MM.1S (cell line): Measurements from ENCODE around the gene GTF2F2.

Experiments used
- DNase-seq: peaks from one replicate; pipeline ENCODE4 v3.0.0-alpha.2; 2015
- H2AFZ ChIP-seq: fragments of 300-600 bp; sonication (generic); 2 replicates; pipeline ENCODE4 v1.6.0; 2016; ENCODE audit warnings: antibody characterized with exemption, low read length
- H3F3A ChIP-seq: fragments of 300-600 bp; sonication (generic); 2 replicates; pipeline ENCODE4 v1.6.1; 2016; ENCODE audit warnings: mild to moderate bottlenecking, antibody characterized with exemption, low read length, moderate library complexity, mixed read lengths; ENCODE audit not compliant: insufficient read depth
- H3K27ac ChIP-seq: fragments of 300-600 bp; sonication (generic); 2 replicates; pipeline ENCODE4 v1.5.1; 2016; ENCODE audit warnings: mild to moderate bottlenecking, low read length
- H3K27me3 ChIP-seq: fragments of 300-600 bp; sonication (generic); replicated peaks from 2 replicates; pipeline ENCODE4 v1.6.0; 2016; ENCODE audit warnings: low read length; ENCODE audit not compliant: insufficient read depth
- H3K36me3 ChIP-seq: fragments of 300-600 bp; sonication (generic); replicated peaks from 2 replicates; pipeline ENCODE4 v1.6.1; 2016; ENCODE audit warnings: mild to moderate bottlenecking, low read length, mixed read lengths; ENCODE audit not compliant: insufficient read depth
- H3K4me1 ChIP-seq: fragments of 300-600 bp; sonication (generic); 2 replicates; pipeline ENCODE4 v1.6.1; 2016; ENCODE audit warnings: low read length, mixed read lengths
- H3K4me2 ChIP-seq: fragments of 300-600 bp; sonication (generic); 2 replicates; pipeline ENCODE4 v1.6.0; 2016; ENCODE audit warnings: low read depth, low read length
- H3K4me3 ChIP-seq: fragments of 300-600 bp; sonication (generic); 2 replicates; pipeline ENCODE4 v1.5.1; 2016; ENCODE audit warnings: low read length, mixed read lengths
- H3K79me2 ChIP-seq: fragments of 300-600 bp; sonication (generic); 2 replicates; pipeline ENCODE4 v1.6.1; 2016; ENCODE audit warnings: mixed run types, low read length, mixed read lengths
- H3K9ac ChIP-seq: fragments of 300-600 bp; sonication (generic); 2 replicates; pipeline ENCODE4 v1.6.1; 2016; ENCODE audit warnings: low read length, mixed read lengths
- H3K9me2 ChIP-seq: fragments of 300-600 bp; sonication (generic); replicated peaks from 2 replicates; pipeline ENCODE4 v1.6.1; 2016; ENCODE audit warnings: mild to moderate bottlenecking, low read length, mixed read lengths; ENCODE audit not compliant: insufficient read depth
- H3K9me3 ChIP-seq: fragments of 300-600 bp; sonication (generic); replicated peaks from 2 replicates; pipeline ENCODE4 v1.6.1; 2016; ENCODE audit warnings: mild to moderate bottlenecking, low read length, mixed read lengths; ENCODE audit not compliant: insufficient read depth
- H4K20me1 ChIP-seq: fragments of 300-600 bp; sonication (generic); 2 replicates; pipeline ENCODE4 v1.6.1; 2016; ENCODE audit warnings: mild to moderate bottlenecking, low read length, moderate library complexity, mixed read lengths; ENCODE audit not compliant: insufficient read depth
- EZH2 ChIP-seq: fragments of 300-600 bp; sonication (generic); optimal IDR thresholded peaks from 2 replicates; pipeline ENCODE3; 2017; ENCODE audit warnings: low read depth, mild to moderate bottlenecking, antibody characterized with exemption, low read length, mixed read lengths
- EZH2phosphoT487 ChIP-seq: fragments of 300-600 bp; sonication (generic); IDR thresholded peaks from 2 replicates; pipeline ENCODE4 v1.6.1; 2018; ENCODE audit warnings: antibody characterized with exemption, low read length
- TF ChIP-seq, protein P1 (sequence below): fragments of 300-600 bp; sonication (generic); IDR thresholded peaks from 2 replicates; pipeline ENCODE4 v1.5.1; 2016; ENCODE audit warnings: antibody characterized with exemption, low read length, mixed read lengths

The GTF2F2 gene

DNA sequence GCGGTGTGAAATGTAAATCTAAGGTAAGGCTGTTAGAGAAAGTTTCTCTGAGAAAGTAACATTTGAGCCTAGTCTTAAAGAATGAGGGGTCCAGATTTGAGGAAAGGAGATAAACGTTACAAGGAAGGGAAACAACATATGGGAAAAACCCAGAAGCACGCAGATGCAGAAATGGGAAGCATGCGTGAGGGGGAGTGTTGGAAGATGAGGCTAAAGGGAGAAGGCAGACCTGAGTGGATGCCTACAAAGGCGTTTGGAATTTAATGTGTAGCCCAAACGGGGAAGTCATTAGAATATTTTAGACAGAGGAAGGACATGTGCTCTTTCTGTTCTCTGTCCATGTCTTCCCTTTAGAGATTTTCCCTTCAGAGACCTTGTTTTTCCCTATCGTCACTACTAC is 159.7 kb downstream of the GTF2F2 start:
- Histone ChIP-seq H3K27me3 (no peaks in the 10 kb centered on the region), H3K4me2 (no peak overlapping the region), H3K79me2 (no peaks in the 10 kb centered on the region), H4K20me1 (no peaks in the 10 kb centered on the region), H3F3A (no peaks in the 10 kb centered on the region), H3K9me3 (no peaks in the 10 kb centered on the region), H3K4me1 (no peaks in the 10 kb centered on the region), H3K4me3 (no peak overlapping the region), H3K27ac (no peak overlapping the region), H3K36me3 (no peaks in the 10 kb centered on the region), H3K9me2 (no peaks in the 10 kb centered on the region), H2AFZ (no peak overlapping the region), H3K9ac (no peak overlapping the region)
- no peak for DNase-seq
- TF ChIP-seq, protein P1, sequence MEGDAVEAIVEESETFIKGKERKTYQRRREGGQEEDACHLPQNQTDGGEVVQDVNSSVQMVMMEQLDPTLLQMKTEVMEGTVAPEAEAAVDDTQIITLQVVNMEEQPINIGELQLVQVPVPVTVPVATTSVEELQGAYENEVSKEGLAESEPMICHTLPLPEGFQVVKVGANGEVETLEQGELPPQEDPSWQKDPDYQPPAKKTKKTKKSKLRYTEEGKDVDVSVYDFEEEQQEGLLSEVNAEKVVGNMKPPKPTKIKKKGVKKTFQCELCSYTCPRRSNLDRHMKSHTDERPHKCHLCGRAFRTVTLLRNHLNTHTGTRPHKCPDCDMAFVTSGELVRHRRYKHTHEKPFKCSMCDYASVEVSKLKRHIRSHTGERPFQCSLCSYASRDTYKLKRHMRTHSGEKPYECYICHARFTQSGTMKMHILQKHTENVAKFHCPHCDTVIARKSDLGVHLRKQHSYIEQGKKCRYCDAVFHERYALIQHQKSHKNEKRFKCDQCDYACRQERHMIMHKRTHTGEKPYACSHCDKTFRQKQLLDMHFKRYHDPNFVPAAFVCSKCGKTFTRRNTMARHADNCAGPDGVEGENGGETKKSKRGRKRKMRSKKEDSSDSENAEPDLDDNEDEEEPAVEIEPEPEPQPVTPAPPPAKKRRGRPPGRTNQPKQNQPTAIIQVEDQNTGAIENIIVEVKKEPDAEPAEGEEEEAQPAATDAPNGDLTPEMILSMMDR: no peak
- no peak for TF ChIP-seq EZH2phosphoT487
- no peak for TF ChIP-seq EZH2

- Histone ChIP-seq H4K20me1 (no peaks in the 10 kb centered on the region), H3F3A (no peaks in the 10 kb centered on the region), H3K4me1 (no peaks in the 10 kb centered on the region), H3K79me2 (no peaks in the 10 kb centered on the region), H3K27ac (no peak overlapping the region), H3K36me3 (no peaks in the 10 kb centered on the region), H3K9me3 (no peaks in the 10 kb centered on the region), H3K4me2 (no peak overlapping the region), H3K9me2 (no peaks in the 10 kb centered on the region), H3K9ac (no peak overlapping the region), H3K4me3 (no peak overlapping the region), H2AFZ (no peak overlapping the region), H3K27me3 (no peaks in the 10 kb centered on the region)
- no peak for TF ChIP-seq EZH2
- TF ChIP-seq EZH2phosphoT487: no peak
- TF ChIP-seq, protein P1: peak; percentile 59
- DNase-seq: peak; percentile 10
Observed at GRCh38 chr13:45280751-45281634, 160.7 kb downstream of the GTF2F2 start.

DNA sequence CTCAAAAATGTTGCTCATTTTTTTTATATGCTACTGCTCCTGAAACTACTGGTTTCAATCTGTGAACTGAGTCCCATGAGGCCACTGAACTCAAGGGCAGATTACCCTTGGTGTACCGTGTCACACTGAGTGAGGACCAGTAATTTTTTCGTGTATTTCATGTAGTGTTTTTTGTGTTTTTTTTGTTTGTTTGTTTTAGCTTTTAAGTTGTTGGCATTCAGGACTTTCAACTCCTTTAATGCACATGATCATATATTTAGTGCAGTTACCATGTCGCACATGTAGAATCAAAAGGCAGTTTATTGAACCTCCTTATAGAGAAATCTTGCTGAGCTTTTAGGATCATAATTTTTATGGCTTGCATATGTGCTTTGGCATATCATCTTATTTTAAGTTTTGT is 162.7 kb downstream of the GTF2F2 start:
- no peak overlapping the region for H3K27ac ChIP-seq
- H3K9me3 ChIP-seq: no peaks in the 10 kb centered on the region
- no peaks in the 10 kb centered on the region for H3F3A ChIP-seq
- H3K27me3 ChIP-seq: no peaks in the 10 kb centered on the region
- no peaks in the 10 kb centered on the region for H3K9me2 ChIP-seq
- TF ChIP-seq EZH2 (no peak), EZH2phosphoT487 (no peak)
- TF ChIP-seq, protein P1: no peak
- H2AFZ ChIP-seq: no peak overlapping the region
- H3K4me2 ChIP-seq: no peak overlapping the region
- no peaks in the 10 kb centered on the region for H3K4me1 ChIP-seq
- no peak for DNase-seq
- no peaks in the 10 kb centered on the region for H3K79me2 ChIP-seq
- no peak overlapping the region for H3K9ac ChIP-seq
- no peak overlapping the region for H3K4me3 ChIP-seq
- H4K20me1 ChIP-seq: no peaks in the 10 kb centered on the region
- H3K36me3 ChIP-seq: no peaks in the 10 kb centered on the region
